ENCODE data around the gene PLPP6.
"Not testable (repeated sequence)": the region's sequence is repeated elsewhere in the genome, so short reads cannot be mapped to it uniquely, and the experiment has no call there.

The PLPP6 gene

DNA sequence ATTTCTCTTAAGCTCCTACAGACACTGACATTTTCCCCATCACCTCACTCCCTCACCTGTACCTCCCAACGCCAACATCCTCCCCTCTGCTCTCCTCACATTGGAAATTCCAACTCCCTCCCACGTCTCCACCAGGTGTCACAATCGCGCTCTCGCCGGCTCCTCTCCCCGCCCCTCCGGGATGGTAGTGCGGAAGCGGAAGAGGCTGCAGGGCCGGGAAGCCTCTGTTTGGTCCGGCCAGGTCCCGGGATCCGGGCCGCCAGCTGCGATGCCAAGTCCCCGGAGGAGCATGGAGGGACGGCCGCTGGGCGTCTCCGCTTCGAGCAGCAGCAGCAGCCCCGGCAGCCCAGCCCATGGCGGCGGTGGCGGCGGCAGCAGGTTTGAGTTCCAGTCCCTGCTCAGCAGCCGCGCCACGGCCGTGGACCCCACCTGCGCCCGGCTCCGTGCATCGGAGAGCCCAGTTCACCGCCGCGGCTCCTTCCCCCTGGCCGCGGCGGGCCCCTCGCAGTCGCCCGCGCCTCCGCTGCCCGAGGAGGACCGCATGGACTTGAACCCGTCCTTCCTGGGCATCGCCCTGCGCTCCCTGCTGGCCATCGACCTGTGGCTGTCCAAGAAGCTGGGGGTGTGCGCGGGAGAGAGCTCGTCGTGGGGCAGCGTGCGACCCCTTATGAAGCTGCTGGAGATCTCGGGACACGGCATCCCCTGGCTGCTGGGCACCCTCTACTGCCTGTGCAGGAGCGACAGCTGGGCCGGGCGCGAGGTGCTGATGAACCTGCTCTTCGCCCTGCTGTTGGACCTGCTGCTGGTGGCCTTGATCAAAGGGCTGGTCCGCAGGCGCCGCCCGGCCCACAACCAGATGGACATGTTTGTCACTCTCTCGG lies at the start of gene PLPP6:
Gene PLPP6 (plus strand): TSS at position 187 of the 881 bp plus-strand sequence. CDS start 82 bp downstream, at position 269.
- no peak for DNase-seq

- DNase-seq: no peak
Measured at GRCh38 chr9:4614627-4615026, 47.5 kb upstream of the PLPP6 start.

DNA sequence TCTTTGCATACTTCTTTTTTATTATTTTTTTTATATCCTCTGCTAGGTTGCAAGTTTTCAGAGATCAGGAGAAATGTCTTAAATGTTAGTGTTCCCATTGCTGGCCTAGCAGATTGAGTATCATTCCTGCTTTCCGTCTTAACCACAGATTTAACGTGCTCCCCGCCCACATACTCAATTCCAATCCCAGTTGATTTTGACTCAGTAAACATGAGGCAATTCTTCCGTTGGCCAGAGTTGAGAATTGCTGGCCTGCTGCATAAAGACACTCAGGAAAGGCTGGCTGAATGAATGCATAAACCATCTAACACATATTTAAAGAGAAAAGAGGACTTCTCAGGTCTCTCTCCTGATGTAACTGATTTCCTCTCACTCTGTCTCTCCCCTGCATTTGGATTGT lies 46.8 kb upstream of the PLPP6 start:
- DNase-seq: no peak

DNA sequence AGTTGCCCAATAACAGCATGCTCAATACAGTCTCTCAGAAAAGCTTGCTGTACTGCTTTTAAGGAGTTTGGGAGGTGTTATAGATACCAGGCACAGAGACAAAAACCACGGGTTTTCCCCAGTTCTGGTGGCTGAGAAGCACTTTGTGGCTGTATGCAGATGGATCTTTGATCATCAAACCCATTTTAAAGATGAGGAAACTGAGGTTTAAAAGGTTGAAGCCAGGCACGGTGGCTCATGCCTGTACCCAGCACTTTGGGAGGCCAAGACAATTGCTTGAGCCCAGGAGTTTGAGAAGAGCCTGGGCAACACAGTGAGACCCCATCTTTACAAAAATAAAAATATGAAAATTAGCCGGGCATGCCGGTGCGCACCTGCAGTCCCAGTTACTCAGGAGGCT lies 46.3 kb upstream of the PLPP6 start:
- no peak for DNase-seq

GRCh38 chr9:4617752-4618151 lies 44.3 kb upstream of the PLPP6 start:
- no peak for DNase-seq

- no peak for DNase-seq
Measured at GRCh38 chr9:4618700-4619099, 43.4 kb upstream of the PLPP6 start.

GRCh38 chr9:4620057-4620765 lies 41.9 kb upstream of the PLPP6 start:
- no peak for DNase-seq

- no peak for DNase-seq
Measured at GRCh38 chr9:4620881-4621555, 41.1 kb upstream of the PLPP6 start.

GRCh38 chr9:4622016-4622415 lies 40.1 kb upstream of the PLPP6 start:
- no peak for DNase-seq

- no peak for DNase-seq
Measured at GRCh38 chr9:4630836-4631235, 31.3 kb upstream of the PLPP6 start.

DNA sequence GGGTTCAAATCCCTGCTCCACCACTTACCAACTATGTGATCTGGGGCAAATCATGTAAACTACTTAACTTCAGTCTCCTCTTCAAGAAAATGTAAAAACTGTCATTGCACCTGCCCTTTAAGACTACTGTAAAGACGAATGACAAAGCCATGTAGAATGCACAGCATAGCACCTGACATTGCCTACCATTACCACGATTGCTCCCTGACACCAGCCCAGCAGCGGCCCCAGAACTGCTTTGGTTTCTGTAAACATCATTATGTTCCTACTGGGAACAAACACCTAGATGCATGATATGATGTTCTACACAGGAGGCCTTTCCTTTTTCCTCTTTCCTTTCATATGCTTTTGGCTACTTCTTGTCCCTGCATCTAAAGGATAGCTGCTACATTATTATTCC lies 23.1 kb upstream of the PLPP6 start:
- no peak for DNase-seq

DNA sequence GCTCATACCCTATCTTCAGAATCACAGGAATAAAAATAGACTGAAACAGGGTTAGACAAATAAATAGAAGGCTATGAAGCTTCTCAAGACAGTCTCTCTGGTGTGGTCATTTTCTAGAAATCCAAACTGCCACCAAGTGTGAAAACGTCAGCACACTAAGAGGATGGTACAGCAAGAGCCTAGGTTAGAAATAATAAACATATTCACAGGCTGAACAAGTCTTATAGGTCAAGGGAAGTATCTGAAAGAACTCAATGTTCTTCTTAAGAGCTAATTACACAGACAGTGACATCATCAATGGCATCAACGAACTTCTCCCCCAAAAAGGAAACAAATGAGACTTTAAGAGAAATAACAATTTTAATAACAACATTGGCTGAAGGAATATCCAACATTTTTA lies 22.7 kb upstream of the PLPP6 start:
- DNase-seq: no peak

DNA sequence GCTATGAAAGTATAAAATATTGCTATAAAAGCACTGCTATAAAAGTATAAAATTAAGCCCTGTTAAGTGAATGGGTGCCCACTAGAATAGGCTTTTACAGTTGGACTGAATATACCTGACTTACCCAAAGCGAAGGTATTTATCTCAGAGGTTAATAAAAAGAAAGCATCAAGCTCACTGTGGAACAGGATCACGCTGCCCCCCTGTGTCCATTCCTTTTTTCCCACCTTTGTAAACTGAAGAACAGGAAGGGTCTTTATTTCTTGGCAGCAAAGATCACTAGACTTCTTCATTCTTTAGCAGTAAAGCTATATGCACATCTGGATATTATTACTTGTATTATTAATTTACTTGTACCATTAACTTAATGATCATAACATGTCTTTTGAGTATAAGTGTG lies 22.1 kb upstream of the PLPP6 start:
- DNase-seq: no peak

- no peak for DNase-seq
Measured at GRCh38 chr9:4642351-4642750, 19.7 kb upstream of the PLPP6 start.

- DNase-seq: no peak
Measured at GRCh38 chr9:4654084-4654483, 8.0 kb upstream of the PLPP6 start.

DNA sequence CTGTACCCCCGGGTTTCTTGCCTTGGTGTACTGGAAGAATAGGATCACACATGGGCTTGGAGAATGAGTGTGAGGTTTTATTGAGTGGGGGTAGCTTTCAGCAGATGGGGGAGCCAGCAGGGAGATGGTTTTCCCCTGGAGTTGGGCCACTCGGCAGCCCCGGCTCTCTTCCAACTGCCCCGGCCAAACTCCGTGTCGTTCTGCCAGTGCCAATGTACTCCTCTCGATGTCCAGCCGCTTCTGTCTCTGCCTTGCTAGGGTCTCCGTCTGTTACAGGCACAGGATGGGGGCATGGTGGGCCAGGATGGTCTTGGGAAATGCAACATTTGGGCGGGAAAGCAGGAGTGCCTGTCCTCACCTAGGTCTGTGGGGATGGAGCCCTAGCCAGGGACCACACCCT lies 7.6 kb upstream of the PLPP6 start:
- no peak for DNase-seq

GRCh38 chr9:4656196-4656595 lies 5.9 kb upstream of the PLPP6 start:
- not testable (repeated sequence) for DNase-seq

GRCh38 chr9:4656621-4657020 lies 5.5 kb upstream of the PLPP6 start:
- no peak for DNase-seq

- no peak for DNase-seq
Measured at GRCh38 chr9:4657426-4658159, 4.5 kb upstream of the PLPP6 start.

DNA sequence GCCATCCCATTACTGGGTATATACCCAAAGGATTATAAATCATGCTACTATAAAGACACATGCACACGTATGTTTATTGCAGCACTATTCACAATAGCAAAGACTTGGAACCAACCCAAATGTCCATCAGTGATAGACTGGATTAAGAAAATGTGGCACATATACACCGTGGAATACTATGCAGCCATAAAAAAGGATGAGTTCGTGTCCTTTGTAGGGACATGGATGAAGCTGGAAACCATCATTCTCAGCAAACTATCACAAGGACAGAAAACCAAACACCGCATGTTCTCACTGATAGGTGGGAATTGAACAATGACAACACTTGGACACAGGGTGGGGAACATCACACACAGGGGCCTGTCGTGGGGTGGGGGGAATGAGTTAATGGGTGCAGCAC lies 1.4 kb upstream of the PLPP6 start:
- DNase-seq: not testable (repeated sequence)

DNA sequence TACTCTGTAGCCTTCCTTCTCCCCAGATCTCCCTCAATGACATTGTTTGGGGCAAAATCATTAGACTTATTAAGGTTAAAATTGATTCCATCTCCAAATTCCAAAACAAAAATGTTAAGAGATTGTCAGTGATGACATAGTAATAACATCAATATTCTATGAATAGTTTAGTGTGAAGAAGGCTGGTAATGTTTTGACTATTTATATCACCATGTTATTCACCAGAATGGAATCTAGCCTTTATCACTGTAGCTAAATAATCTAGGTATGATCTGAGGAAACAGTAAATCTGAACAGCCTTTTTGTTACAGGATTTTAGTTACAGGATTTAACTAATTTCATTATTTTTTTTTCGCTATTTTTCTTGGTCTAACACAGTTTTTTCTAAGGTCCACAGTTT lies 929 bp upstream of the PLPP6 start:
- DNase-seq: no peak

DNA sequence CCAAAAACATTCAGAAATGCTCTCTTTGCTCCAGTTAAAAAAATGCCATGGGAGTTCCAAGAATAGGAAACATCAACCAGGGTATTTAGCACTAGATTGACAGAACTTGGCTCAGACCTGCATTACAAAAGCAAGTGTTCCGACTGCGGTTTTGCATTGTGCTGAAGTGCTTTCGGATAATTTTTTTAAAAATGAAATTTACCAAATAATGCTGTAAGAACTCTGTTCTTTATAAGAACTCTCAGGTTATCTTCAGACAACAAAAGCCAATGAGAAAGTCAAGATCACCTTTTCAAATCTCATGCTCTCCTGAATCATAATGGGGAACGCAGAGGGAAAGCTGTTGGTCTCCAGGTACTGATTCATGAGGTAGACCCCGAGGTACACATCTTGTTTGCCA lies 483 bp upstream of the PLPP6 start:
- no peak for DNase-seq

Data from NCI-H1436 treated with DMSO at 0.1 percent for 48 hours (cell line).